H1 (cell line): ENCODE data around the gene CHRNA10. TPM values are rescaled to one million over a fixed set of nuclear protein-coding genes. Genes with fewer than 3 reads are reported as not detected.
"Not testable (repeated sequence)": the region's sequence is repeated elsewhere in the genome, so short reads cannot be mapped to it uniquely, and the experiment has no call there.

ENCODE experiments used
- CTCF ChIA-PET: fragments of 300-600 bp; sonication (Branson Sonifier 250); formaldehyde crosslinking; loops from one replicate; lab custom pipeline; 2021; ENCODE audit not compliant: partially characterized antibody; lab: Charles Lee
- POLR2A ChIA-PET: fragments of 300-600 bp; sonication (Branson Sonifier 250); formaldehyde crosslinking; loops from one replicate; lab custom pipeline; 2021; ENCODE audit warnings: inconsistent platforms; ENCODE audit not compliant: partially characterized antibody; lab: Charles Lee
- DNase-seq, 2 experiments: peaks; one replicate each; pipeline versions ENCODE4 v3.0.0 to v3.0.0-alpha.2; 2010 to 2022; ENCODE audit warnings: low spot score in 2 of 2, low read depth in 1 of 2, mixed read lengths in 1 of 2
- FAIRE-seq: peaks from 2 replicates; lab custom pipeline; 2011; peaks lifted over from hg19 to GRCh38; lab: Jason Lieb, UNC
- H2AFZ ChIP-seq: 2 replicates; pipeline ENCODE4 v1.8.1; 2012; ENCODE audit warnings: low read length, inconsistent platforms
- H2AK5ac ChIP-seq: 2 replicates; pipeline ENCODE4 v1.6.1; 2013; ENCODE audit warnings: low read depth, low read length
- H2BK120ac ChIP-seq: replicated peaks from 2 replicates; pipeline ENCODE3; 2013; ENCODE audit warnings: low read depth, low read length, inconsistent platforms
- H2BK12ac ChIP-seq: 2 replicates; pipeline ENCODE4 v1.6.1; 2013; ENCODE audit warnings: low read depth, low read length
- H2BK15ac ChIP-seq: 2 replicates; pipeline ENCODE4 v1.6.1; 2013; ENCODE audit warnings: low read length
- H2BK20ac ChIP-seq: 2 replicates; pipeline ENCODE4 v1.6.1; 2013; ENCODE audit warnings: low read length
- H2BK5ac ChIP-seq: 2 replicates; pipeline ENCODE4 v1.6.1; 2013; ENCODE audit warnings: low read depth, low read length
- H3K14ac ChIP-seq: 2 replicates; pipeline ENCODE4 v1.6.1; 2013; ENCODE audit warnings: inconsistent platforms; ENCODE audit not compliant: insufficient read length
- H3K18ac ChIP-seq: 2 replicates; pipeline ENCODE4 v1.6.1; 2013; ENCODE audit warnings: low read length; ENCODE audit errors: extremely low read depth
- H3K23ac ChIP-seq: 2 replicates; pipeline ENCODE4 v1.6.1; 2013; ENCODE audit warnings: inconsistent platforms; ENCODE audit not compliant: insufficient read length
- H3K23me2 ChIP-seq: 2 replicates; pipeline ENCODE4 v1.6.1; 2013; ENCODE audit warnings: low read depth, low read length
- H3K27ac ChIP-seq: 2 replicates; pipeline ENCODE4 v1.6.1; 2011; ENCODE audit warnings: low read depth, low read length, inconsistent platforms
- H3K27me3 ChIP-seq, 4 experiments: replicated peaks in 1 of 4; 1 replicate in 1 of 4; 2 replicates in 3 of 4; pipeline versions ENCODE4 v1.6.1 to v1.8.1; 2011 to 2013; ENCODE audit warnings: low read length in 3 of 4, mild to moderate bottlenecking in 3 of 4, inconsistent platforms in 2 of 4, mixed read lengths in 2 of 4, moderate library complexity in 1 of 4; ENCODE audit not compliant: control insufficient read depth in 3 of 4, insufficient read depth in 3 of 4; ENCODE audit errors: extremely low read depth in 1 of 4
- H3K36me3 ChIP-seq, 4 experiments: 2 replicates each; pipeline versions ENCODE4 v1.6.1 to v1.8.1; 2011 to 2013; ENCODE audit warnings: mild to moderate bottlenecking in 4 of 4, low read length in 3 of 4, moderate library complexity in 2 of 4, control low read depth in 1 of 4, inconsistent platforms in 1 of 4; ENCODE audit not compliant: insufficient read depth in 4 of 4, control insufficient read depth in 2 of 4
- H3K4ac ChIP-seq: replicated peaks from 2 replicates; pipeline ENCODE3; 2013; ENCODE audit warnings: low read length, low read depth, mixed read lengths, inconsistent platforms; ENCODE audit not compliant: insufficient read length
- H3K4me1 ChIP-seq, 4 experiments: replicated peaks in 1 of 4; 1 replicate in 1 of 4; 2 replicates in 3 of 4; pipeline versions ENCODE4 v1.6.1 to v1.8.1; 2011 to 2013; ENCODE audit warnings: low read length in 3 of 4, inconsistent platforms in 2 of 4, mixed read lengths in 1 of 4; ENCODE audit not compliant: insufficient read depth in 4 of 4, control insufficient read depth in 3 of 4
- H3K4me2 ChIP-seq, 2 experiments: 2 replicates each; pipeline versions ENCODE4 v1.6.1 to v1.8.1; 2011 to 2013; ENCODE audit warnings: low read depth in 2 of 2, low read length in 2 of 2, control low read depth in 1 of 2, inconsistent platforms in 1 of 2, mild to moderate bottlenecking in 1 of 2; ENCODE audit not compliant: insufficient read depth in 1 of 2
- H3K4me3 ChIP-seq, 4 experiments: fragments of 200-600, 300-600 bp in 1 of 4; sonication (generic), shearing (Covaris generic), sonication (Bioruptor Twin) in 1 of 4; 2 replicates each; pipeline versions ENCODE4 v1.5.1 to v1.8.1; 2011 to 2016; ENCODE audit warnings: low read length in 4 of 4, low read depth in 3 of 4, control low read depth in 2 of 4, inconsistent platforms in 2 of 4, mild to moderate bottlenecking in 2 of 4, mixed read lengths in 1 of 4, moderate library complexity in 1 of 4; ENCODE audit not compliant: insufficient read depth in 2 of 4; ENCODE audit errors: extremely low read depth in 1 of 4
- H3K56ac ChIP-seq: replicated peaks from 2 replicates; pipeline ENCODE3; 2013; ENCODE audit warnings: low read depth, mild to moderate bottlenecking, mixed read lengths, low read length, inconsistent platforms; ENCODE audit not compliant: insufficient read length
- H3K79me1 ChIP-seq: 2 replicates; pipeline ENCODE4 v1.6.1; 2013; ENCODE audit warnings: low read depth, low read length, control low read depth
- H3K79me2 ChIP-seq, 2 experiments: 2 replicates each; pipeline versions ENCODE4 v1.6.1 to v1.8.1; 2012 to 2013; ENCODE audit warnings: low read length in 2 of 2, mild to moderate bottlenecking in 2 of 2, inconsistent platforms in 1 of 2; ENCODE audit not compliant: insufficient read depth in 2 of 2, control insufficient read depth in 1 of 2
- H3K9ac ChIP-seq, 4 experiments: replicated peaks in 1 of 4; 1 replicate in 1 of 4; 2 replicates in 3 of 4; pipeline versions ENCODE4 v1.6.1 to v1.8.1; 2011 to 2013; ENCODE audit warnings: low read depth in 3 of 4, low read length in 3 of 4, control low read depth in 2 of 4, mild to moderate bottlenecking in 2 of 4, moderate library complexity in 2 of 4, inconsistent platforms in 1 of 4; ENCODE audit errors: extremely low read depth in 1 of 4
- H3K9me3 ChIP-seq, 2 experiments: 2 replicates each; pipeline versions ENCODE4 v1.6.1 to v1.8.1; 2012 to 2013; ENCODE audit warnings: mild to moderate bottlenecking in 2 of 2, moderate library complexity in 2 of 2, control low read depth in 1 of 2, inconsistent platforms in 1 of 2, low read depth in 1 of 2, low read length in 1 of 2, mixed read lengths in 1 of 2; ENCODE audit not compliant: insufficient read depth in 2 of 2
- H4K20me1 ChIP-seq, 2 experiments: replicated peaks in 1 of 2; 2 replicates each; pipeline versions ENCODE3 to v1.8.1; 2011 to 2013; ENCODE audit warnings: inconsistent platforms in 2 of 2, low read length in 2 of 2, mild to moderate bottlenecking in 1 of 2; ENCODE audit not compliant: insufficient read depth in 2 of 2, control insufficient read depth in 1 of 2
- H4K5ac ChIP-seq: 2 replicates; pipeline ENCODE4 v1.6.1; 2013; ENCODE audit warnings: low read length, low read depth, mixed read lengths, inconsistent platforms; ENCODE audit not compliant: insufficient read length
- H4K8ac ChIP-seq: 2 replicates; pipeline ENCODE4 v1.8.0; 2013; ENCODE audit warnings: mild to moderate bottlenecking, moderate library complexity, low read length, inconsistent platforms; ENCODE audit not compliant: insufficient read depth; ENCODE audit errors: extremely low read depth
- H4K91ac ChIP-seq: replicated peaks from 2 replicates; pipeline ENCODE3; 2013; ENCODE audit warnings: low read length, mixed read lengths, inconsistent platforms; ENCODE audit not compliant: insufficient read length
- WGBS, 2 experiments: shearing (Covaris generic) in 1 of 2; methylation state at CpG; one replicate each; pipeline versions ENCODE4 v1.1.6 to v1.1.7; 2013 to 2015; ENCODE audit warnings: low lambda C conversion rate in 2 of 2, mixed read lengths in 2 of 2, inconsistent platforms in 1 of 2, low coverage in 1 of 2, missing lambda C conversion rate in 1 of 2; ENCODE audit not compliant: insufficient replicate concordance in 2 of 2, insufficient coverage in 1 of 2, insufficient read length in 1 of 2; ENCODE audit errors: extremely low coverage in 1 of 2, missing lambda C conversion rate in 1 of 2; 5-methylcytosine and 5-hydroxymethylcytosine counted together
- polyA plus RNA-seq, 7 experiments: library from polyadenylated mRNA; depleted of rRNA in 3 of 7; stranded (reverse) in 5 of 7; unstranded in 2 of 7; fragments of >200 nt in 5 of 7; fragments of 200-250 nt in 2 of 7; gene quantifications; 1 replicate in 5 of 7; 2 replicates in 1 of 7; 4 replicates in 1 of 7; pipeline versions ENCODE4 v1.2.1 to v1.2.3, GENCODE V29; 2011 to 2013; ENCODE audit warnings: missing spikeins in 2 of 7, mixed read lengths in 2 of 7
- total RNA-seq: library from RNA; stranded (reverse); fragmentation: NEBNext Ultra II Directional; extraction: Animal tissue kit (Norgen Biotek cat#: 25700); gene quantifications from 2 replicates; pipeline ENCODE4 v1.2.1, GENCODE V29; 2021

CHRNA10 gene
- total and polyA plus RNA-seq, 2 of the 8 experiments (the other 6 are each of a cell fraction or from before 2014, with no cell fraction given): 0.68 to 1.3 TPM

GRCh38 chr11:3652514-3652913, 18.7 kb downstream of the CHRNA10 start:
- not testable (repeated sequence) for H3K4me2 ChIP-seq, H3K9me3 ChIP-seq, H3K36me3 ChIP-seq, H2AFZ ChIP-seq, H3K18ac ChIP-seq, H3K79me2 ChIP-seq, H3K79me1 ChIP-seq, H3K23me2 ChIP-seq, H2AK5ac ChIP-seq, H2BK15ac ChIP-seq, H2BK5ac ChIP-seq, H3K14ac ChIP-seq, H2BK20ac ChIP-seq, DNase-seq, H2BK120ac ChIP-seq, H3K56ac ChIP-seq, H3K27ac ChIP-seq, FAIRE-seq, H3K4me1 ChIP-seq, H4K20me1 ChIP-seq, H3K23ac ChIP-seq, H2BK12ac ChIP-seq, H4K91ac ChIP-seq, H4K8ac ChIP-seq, H3K27me3 ChIP-seq, H4K5ac ChIP-seq, H3K4me3 ChIP-seq, H3K4ac ChIP-seq, H3K9ac ChIP-seq
- ChIA-PET POLR2A (interaction anchor here (1.2 kb wide), 1 partner anchor 50 kb away, joined by 3 read pairs; no protein-coding TSS in a partner anchor), CTCF (interaction anchor here (1.2 kb wide), 1 partner anchor 175 kb away, joined by 3 read pairs; no protein-coding TSS in a partner anchor)
- 80% methylated on average over 2 of the region's 3 CpGs; no CpG with 5 or more reads in 1 of the 2 experiments for WGBS, 2 experiments

DNA sequence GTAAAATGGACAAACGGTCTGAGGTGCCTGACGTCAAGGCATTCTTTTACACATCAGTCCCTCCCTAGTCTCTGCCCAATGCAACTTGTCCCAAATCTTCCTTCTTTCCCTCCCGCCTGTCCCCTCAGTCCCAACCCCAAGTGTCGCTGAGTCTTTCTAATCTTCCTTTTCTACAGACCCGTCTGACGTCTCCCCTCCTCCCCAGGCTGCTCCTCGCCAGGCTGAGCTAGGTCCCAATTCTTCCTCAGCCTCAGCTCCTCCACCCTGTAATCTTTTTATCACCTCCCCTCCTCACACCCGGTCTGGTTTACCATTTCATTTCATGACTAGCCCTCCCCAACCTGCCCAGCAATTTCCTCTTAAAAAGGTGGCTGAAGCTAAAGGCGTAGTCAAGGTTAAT, 21.8 kb downstream of the CHRNA10 start:
- H3K4me3 ChIP-seq, FAIRE-seq, DNase-seq, H2BK12ac ChIP-seq, H3K18ac ChIP-seq, H3K36me3 ChIP-seq, H3K79me2 ChIP-seq, H3K27me3 ChIP-seq, H2AK5ac ChIP-seq, H2BK15ac ChIP-seq, H4K91ac ChIP-seq, H2BK5ac ChIP-seq, H4K8ac ChIP-seq, H3K14ac ChIP-seq, H3K23ac ChIP-seq, H3K9me3 ChIP-seq, H2AFZ ChIP-seq, H2BK120ac ChIP-seq, H3K9ac ChIP-seq, H3K27ac ChIP-seq, H3K4me2 ChIP-seq, H4K20me1 ChIP-seq, H3K56ac ChIP-seq, H3K23me2 ChIP-seq, CTCF ChIA-PET, H2BK20ac ChIP-seq, H3K4ac ChIP-seq, POLR2A ChIA-PET, H4K5ac ChIP-seq, H3K4me1 ChIP-seq, H3K79me1 ChIP-seq: not testable (repeated sequence)
- 79% methylated on average over 7 of the region's 9 CpGs; no CpG with 5 or more reads in 1 of the 2 experiments for WGBS, 2 experiments
